ENCODE measurements around the gene PMPCA.

GRCh38 chr9:136464241-136464640 lies 53.8 kb downstream of the PMPCA start:
- TF ChIP-seq CTCF (IDR thresholded peaks at IDR 0.05), result no peak
- TF ChIP-seq POLR2A (IDR thresholded peaks at IDR 0.05), result no peak
